ENCODE data around the gene TRPC4.

Gene TRPC4

DNA sequence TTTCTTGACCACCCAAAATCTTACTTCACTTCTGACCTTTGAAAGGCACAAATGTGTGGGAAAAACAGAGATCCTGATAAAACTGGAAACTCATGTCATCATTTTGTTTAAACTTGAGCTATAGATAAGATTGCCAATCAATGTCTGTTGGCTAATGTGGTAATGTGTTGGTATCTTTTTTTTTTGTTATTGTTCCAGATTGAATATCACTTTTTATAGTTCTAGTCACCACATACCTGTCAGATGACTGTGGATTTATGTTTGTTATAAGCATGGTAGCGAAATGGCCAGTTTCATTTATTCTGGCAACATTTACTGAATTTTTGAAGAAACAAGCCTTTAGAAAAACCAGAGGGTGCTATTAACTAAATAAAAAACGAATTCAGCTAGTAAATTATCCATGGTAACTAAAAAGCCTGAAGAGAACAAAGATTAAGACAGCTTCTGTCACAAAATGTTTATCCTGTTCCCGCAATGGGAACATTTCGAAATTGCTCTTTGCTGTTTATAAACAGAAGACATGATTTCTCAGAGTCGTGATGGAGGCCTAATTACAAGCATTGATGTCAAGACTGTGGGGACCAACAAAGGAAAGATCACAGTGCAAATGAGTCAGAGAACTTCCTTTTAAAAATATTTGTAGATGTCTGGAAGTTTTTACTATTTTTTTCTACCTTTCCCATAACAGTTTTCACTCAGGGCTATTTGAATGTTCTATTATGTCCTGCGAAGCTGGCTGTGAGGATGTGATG, 188.1 kb downstream of the TRPC4 start:
- Mint-ChIP-seq H3K27me3 (no peaks in the 10 kb centered on the region), H3K27ac (no peak overlapping the region), H3K36me3 (ENCODE audit: low read depth) (no peaks in the 10 kb centered on the region), H3K9me3 (no peaks in the 10 kb centered on the region), H3K4me1 (ENCODE audit: low read depth) (no peaks in the 10 kb centered on the region), H3K4me3 (no peak overlapping the region)
- intact Hi-C loops (cut with micrococcal nuclease) = no loop called here

DNA sequence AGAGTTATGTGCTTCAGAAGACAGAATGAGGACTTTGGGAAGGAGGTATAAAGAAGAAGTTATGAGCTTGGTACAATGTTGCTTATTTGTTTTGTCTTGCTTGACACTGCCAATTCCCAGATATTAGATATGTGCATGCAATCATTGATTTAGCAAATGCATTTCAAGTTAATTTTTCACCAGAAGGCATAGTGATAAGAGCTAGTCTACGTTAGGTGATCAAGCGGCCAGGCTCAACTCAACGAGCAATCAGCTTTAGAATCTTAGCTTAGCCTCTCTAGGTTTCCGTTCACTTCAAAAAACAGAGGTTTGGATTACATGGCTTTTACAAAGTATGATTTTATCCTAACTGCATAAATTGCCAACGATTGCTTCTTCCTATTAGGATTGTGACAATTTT, 189.4 kb downstream of the TRPC4 start:
- no peaks in the 10 kb centered on the region for H3K4me1 Mint-ChIP-seq (ENCODE audit: low read depth)
- H3K27ac Mint-ChIP-seq = no peak overlapping the region
- no peaks in the 10 kb centered on the region for H3K27me3 Mint-ChIP-seq
- intact Hi-C loops (cut with micrococcal nuclease) = no loop called here
- H3K9me3 Mint-ChIP-seq = no peaks in the 10 kb centered on the region
- no peak overlapping the region for H3K4me3 Mint-ChIP-seq
- H3K36me3 Mint-ChIP-seq (ENCODE audit: low read depth) = no peaks in the 10 kb centered on the region

DNA sequence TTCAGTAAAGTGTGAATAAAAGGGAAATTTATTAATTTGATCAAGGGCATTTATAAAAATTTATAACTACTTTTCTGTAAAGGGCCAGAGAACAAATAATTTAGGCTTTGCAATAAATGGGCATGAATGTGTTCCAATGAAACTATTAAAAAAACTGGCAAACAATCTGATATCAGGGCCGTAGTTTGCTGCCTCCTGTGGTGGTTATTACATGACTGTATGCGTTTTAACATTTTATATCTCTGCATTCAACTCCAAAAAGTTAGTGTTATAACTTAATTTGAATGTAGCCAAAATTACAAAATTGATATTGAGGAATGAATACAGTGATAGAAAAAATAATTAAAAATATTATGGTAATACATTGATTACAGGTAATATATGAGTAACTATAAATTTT, 190.5 kb downstream of the TRPC4 start:
- H3K36me3 Mint-ChIP-seq (ENCODE audit: low read depth) = no peaks in the 10 kb centered on the region
- no peaks in the 10 kb centered on the region for H3K4me1 Mint-ChIP-seq (ENCODE audit: low read depth)
- intact Hi-C loops (cut with micrococcal nuclease) = no loop called here
- H3K9me3 Mint-ChIP-seq = no peaks in the 10 kb centered on the region
- no peak overlapping the region for H3K4me3 Mint-ChIP-seq
- H3K27ac Mint-ChIP-seq = no peak overlapping the region
- H3K27me3 Mint-ChIP-seq = no peaks in the 10 kb centered on the region

DNA sequence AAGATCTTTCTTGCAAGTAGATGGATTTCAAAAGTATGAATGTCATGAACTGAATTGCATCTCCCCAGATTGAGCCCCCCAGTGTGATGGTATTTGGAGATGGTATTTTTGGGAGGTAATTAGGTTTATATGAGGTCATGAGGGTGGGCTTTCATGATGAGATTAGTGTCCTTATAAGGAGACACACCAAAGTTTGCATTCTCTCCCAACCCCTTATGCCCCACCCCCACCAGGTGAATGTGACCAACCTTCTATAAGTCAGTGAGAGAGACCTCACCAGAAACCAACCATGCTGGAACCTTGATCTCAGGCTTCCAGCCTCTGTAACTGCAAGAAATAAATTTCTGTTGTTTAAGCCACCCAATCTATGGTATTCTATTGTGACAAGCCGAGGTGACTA, 199.7 kb downstream of the TRPC4 start:
- no peaks in the 10 kb centered on the region for H3K4me1 Mint-ChIP-seq (ENCODE audit: low read depth)
- H3K27me3 Mint-ChIP-seq = no peaks in the 10 kb centered on the region
- no peak overlapping the region for H3K4me3 Mint-ChIP-seq
- H3K9me3 Mint-ChIP-seq = no peaks in the 10 kb centered on the region
- H3K36me3 Mint-ChIP-seq (ENCODE audit: low read depth) = no peaks in the 10 kb centered on the region
- intact Hi-C loops (cut with micrococcal nuclease) = no loop called here
- H3K27ac Mint-ChIP-seq = no peak overlapping the region

DNA sequence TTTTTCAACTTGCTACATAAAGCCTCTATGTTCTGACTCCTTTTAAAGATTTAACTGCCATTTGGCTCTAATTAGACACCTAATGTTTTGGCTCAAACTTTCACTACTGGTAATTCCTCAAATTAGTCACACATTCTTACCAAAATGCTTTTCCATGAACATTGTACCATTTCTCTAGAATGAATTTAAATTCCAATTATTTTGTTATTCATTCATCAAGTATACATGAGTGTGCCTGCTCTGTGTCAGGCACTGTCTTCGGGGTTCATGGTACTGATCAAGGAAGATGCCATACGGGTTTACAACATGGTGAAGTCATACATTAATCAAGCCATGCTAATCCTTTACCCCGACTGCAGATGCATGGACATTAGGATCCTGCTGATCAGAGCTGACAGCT, 201.9 kb downstream of the TRPC4 start:
- intact Hi-C loops (cut with micrococcal nuclease) = no loop called here
- no peak overlapping the region for H3K27ac Mint-ChIP-seq
- no peaks in the 10 kb centered on the region for H3K36me3 Mint-ChIP-seq (ENCODE audit: low read depth)
- no peak overlapping the region for H3K4me3 Mint-ChIP-seq
- no peaks in the 10 kb centered on the region for H3K9me3 Mint-ChIP-seq
- no peaks in the 10 kb centered on the region for H3K4me1 Mint-ChIP-seq (ENCODE audit: low read depth)
- no peaks in the 10 kb centered on the region for H3K27me3 Mint-ChIP-seq

GRCh38 chr13:37666036-37666435, 203.5 kb downstream of the TRPC4 start:
- no peaks in the 10 kb centered on the region for H3K27me3 Mint-ChIP-seq
- H3K9me3 Mint-ChIP-seq = no peaks in the 10 kb centered on the region

DNA sequence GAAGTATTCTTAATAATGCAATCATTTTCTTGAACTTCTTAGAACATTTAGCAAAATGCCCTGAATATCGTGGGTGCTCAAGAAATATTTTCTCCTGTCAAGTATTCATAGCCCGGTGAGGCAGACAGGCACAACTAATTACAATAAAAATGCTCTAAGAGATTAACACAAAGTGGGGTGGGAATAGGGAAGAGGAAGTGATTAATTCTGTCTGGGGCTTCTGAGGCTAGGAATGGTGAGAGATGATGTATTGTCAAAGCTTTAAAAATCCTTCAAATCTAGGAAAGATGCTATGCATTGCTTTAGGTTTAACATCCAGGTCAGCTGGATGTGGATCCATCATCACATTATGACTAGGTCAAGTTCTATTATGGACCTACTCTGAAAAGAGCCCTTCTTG, 204.2 kb downstream of the TRPC4 start:
- H3K27me3 Mint-ChIP-seq = no peaks in the 10 kb centered on the region
- no peaks in the 10 kb centered on the region for H3K36me3 Mint-ChIP-seq (ENCODE audit: low read depth)
- no peaks in the 10 kb centered on the region for H3K4me1 Mint-ChIP-seq (ENCODE audit: low read depth)
- no peaks in the 10 kb centered on the region for H3K9me3 Mint-ChIP-seq
- intact Hi-C loops (cut with micrococcal nuclease) = no loop called here
- no peak overlapping the region for H3K27ac Mint-ChIP-seq
- no peak overlapping the region for H3K4me3 Mint-ChIP-seq

More at GRCh38 chr13:37666036-37666435, 203.5 kb downstream of the TRPC4 start:
- no peak overlapping the region for H3K4me3 Mint-ChIP-seq
- intact Hi-C loops (cut with micrococcal nuclease) = no loop called here
- H3K4me1 Mint-ChIP-seq (ENCODE audit: low read depth) = no peaks in the 10 kb centered on the region
- H3K27ac Mint-ChIP-seq = no peak overlapping the region
- no peaks in the 10 kb centered on the region for H3K36me3 Mint-ChIP-seq (ENCODE audit: low read depth)

DNA sequence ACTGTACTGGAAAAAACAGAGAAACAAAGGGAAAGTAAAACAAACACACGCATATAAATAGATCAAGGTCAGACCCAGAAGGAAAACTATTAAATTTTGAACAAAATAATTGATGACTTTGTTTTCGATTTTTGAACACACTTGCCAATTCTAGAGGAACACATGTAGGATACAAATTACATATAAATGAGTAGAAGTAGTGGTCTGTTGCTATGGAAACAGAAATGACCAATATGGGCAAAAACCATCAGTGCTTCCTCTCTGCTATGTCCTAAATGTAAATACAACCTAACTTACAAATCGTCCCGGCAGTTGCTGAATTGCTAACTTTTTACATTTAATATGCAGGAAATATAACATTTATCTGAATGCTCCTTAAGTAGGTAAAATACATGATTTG, 205.8 kb downstream of the TRPC4 start:
- no peak overlapping the region for H3K4me3 Mint-ChIP-seq
- no peak overlapping the region for H3K27ac Mint-ChIP-seq
- no peaks in the 10 kb centered on the region for H3K27me3 Mint-ChIP-seq
- H3K36me3 Mint-ChIP-seq (ENCODE audit: low read depth) = no peaks in the 10 kb centered on the region
- intact Hi-C loops (cut with micrococcal nuclease) = no loop called here
- H3K9me3 Mint-ChIP-seq = no peaks in the 10 kb centered on the region
- H3K4me1 Mint-ChIP-seq (ENCODE audit: low read depth) = no peaks in the 10 kb centered on the region

DNA sequence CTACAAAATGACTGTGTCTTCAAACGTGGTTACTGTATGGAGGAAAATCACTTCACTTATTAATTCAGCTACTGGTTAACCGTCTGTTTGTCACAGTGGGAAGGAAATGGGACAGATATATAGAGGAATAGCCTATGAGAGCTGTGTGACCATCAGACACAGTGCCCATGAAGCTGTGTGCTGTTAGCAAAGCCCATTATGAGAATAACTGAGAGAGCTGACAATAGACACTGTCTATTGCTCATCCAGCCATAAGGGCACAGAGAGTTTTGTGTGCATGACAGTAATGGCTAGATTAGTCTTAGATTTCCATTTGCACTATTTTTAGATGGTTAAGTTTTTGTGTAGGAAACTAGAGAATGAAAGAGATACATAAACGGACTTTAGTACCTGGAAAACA, 206.9 kb downstream of the TRPC4 start:
- Mint-ChIP-seq H3K27ac (no peak overlapping the region), H3K27me3 (no peaks in the 10 kb centered on the region), H3K4me3 (no peak overlapping the region), H3K36me3 (ENCODE audit: low read depth) (no peaks in the 10 kb centered on the region), H3K4me1 (ENCODE audit: low read depth) (no peaks in the 10 kb centered on the region), H3K9me3 (no peaks in the 10 kb centered on the region)
- intact Hi-C loops (cut with micrococcal nuclease) = no loop called here

GRCh38 chr13:37657956-37658355, 211.6 kb downstream of the TRPC4 start:
- intact Hi-C loops (cut with micrococcal nuclease) = no loop called here
- Mint-ChIP-seq H3K27ac (no peak overlapping the region), H3K27me3 (no peaks in the 10 kb centered on the region), H3K36me3 (ENCODE audit: low read depth) (no peaks in the 10 kb centered on the region), H3K4me1 (ENCODE audit: low read depth) (no peaks in the 10 kb centered on the region), H3K4me3 (no peak overlapping the region), H3K9me3 (no peaks in the 10 kb centered on the region)

- Mint-ChIP-seq H3K4me1 (ENCODE audit: low read depth) (no peaks in the 10 kb centered on the region), H3K27me3 (no peaks in the 10 kb centered on the region), H3K27ac (no peak overlapping the region), H3K36me3 (ENCODE audit: low read depth) (no peaks in the 10 kb centered on the region), H3K4me3 (no peak overlapping the region), H3K9me3 (no peaks in the 10 kb centered on the region)
- intact Hi-C loops (cut with micrococcal nuclease) = no loop called here
These were observed 212.4 kb downstream of the TRPC4 start for GRCh38 chr13:37657134-37657533.

DNA sequence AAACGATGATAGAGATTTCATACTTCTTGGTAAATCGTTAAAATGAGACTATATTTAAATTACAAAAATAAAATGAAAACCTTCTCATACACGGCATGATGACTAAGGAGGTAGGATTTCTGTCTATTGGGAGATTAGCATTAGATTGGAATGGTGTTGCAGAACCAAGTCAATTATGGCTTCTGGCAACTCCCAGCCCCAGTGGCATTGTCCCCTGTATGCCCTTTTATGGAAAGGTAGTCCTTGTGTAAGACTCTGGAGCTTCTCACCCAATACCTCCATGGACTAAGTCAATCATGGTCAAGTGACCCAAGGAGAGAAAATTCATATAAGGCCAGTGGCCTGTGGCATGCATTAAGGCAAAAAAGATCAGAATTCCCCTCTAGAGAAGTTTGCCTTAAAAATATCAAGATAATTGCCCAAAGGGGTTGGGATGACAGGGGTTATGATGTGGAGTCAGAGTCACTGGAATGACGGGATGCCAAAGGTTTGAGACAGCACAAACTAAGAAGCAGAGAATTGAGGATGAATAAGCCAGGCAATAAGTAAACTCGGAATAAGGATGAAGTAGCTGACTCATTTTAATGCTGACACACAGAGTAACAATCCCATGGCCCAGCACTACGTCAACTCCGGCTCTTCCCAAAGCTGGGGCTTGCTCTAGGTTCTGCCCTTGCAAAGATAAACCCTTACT, 213.2 kb downstream of the TRPC4 start:
- Mint-ChIP-seq H3K36me3 (ENCODE audit: low read depth) (no peaks in the 10 kb centered on the region), H3K9me3 (no peaks in the 10 kb centered on the region), H3K4me3 (no peak overlapping the region), H3K27ac (no peak overlapping the region), H3K4me1 (ENCODE audit: low read depth) (no peaks in the 10 kb centered on the region), H3K27me3 (no peaks in the 10 kb centered on the region)
- intact Hi-C loops (cut with micrococcal nuclease) = no loop called here

- Mint-ChIP-seq H3K4me1 (ENCODE audit: low read depth) (no peaks in the 10 kb centered on the region), H3K36me3 (ENCODE audit: low read depth) (no peaks in the 10 kb centered on the region), H3K27ac (no peak overlapping the region), H3K9me3 (no peaks in the 10 kb centered on the region), H3K4me3 (no peak overlapping the region), H3K27me3 (no peaks in the 10 kb centered on the region)
- intact Hi-C loops (cut with micrococcal nuclease) = no loop called here
These were observed 217.0 kb downstream of the TRPC4 start for GRCh38 chr13:37652596-37652995.

GRCh38 chr13:37651891-37652290, 217.7 kb downstream of the TRPC4 start:
- no peaks in the 10 kb centered on the region for H3K36me3 Mint-ChIP-seq (ENCODE audit: low read depth)
- no peaks in the 10 kb centered on the region for H3K9me3 Mint-ChIP-seq
- H3K4me3 Mint-ChIP-seq = no peak overlapping the region
- no peaks in the 10 kb centered on the region for H3K27me3 Mint-ChIP-seq
- intact Hi-C loops (cut with micrococcal nuclease) = no loop called here
- H3K27ac Mint-ChIP-seq = no peak overlapping the region
- no peaks in the 10 kb centered on the region for H3K4me1 Mint-ChIP-seq (ENCODE audit: low read depth)

- no peak overlapping the region for H3K4me3 Mint-ChIP-seq
- H3K9me3 Mint-ChIP-seq = no peaks in the 10 kb centered on the region
- intact Hi-C loops (cut with micrococcal nuclease) = no loop called here
These were observed 221.0 kb downstream of the TRPC4 start for GRCh38 chr13:37648609-37649008.

More at GRCh38 chr13:37648609-37649008, 221.0 kb downstream of the TRPC4 start:
- Mint-ChIP-seq H3K27ac (no peak overlapping the region), H3K27me3 (no peaks in the 10 kb centered on the region), H3K36me3 (ENCODE audit: low read depth) (no peaks in the 10 kb centered on the region), H3K4me1 (ENCODE audit: low read depth) (no peaks in the 10 kb centered on the region)
